Aorta (tissue), 5 donors: ENCODE measurements around the gene GDF2. TPM values are rescaled to one million over a fixed set of nuclear protein-coding genes. Genes with fewer than 3 reads are reported as not detected.

Experiments used
- ATAC-seq: fragments of 200-7000 bp; cut with Tn5 transposase; one replicate; pipeline ENCODE4 v1.9.1; 2022; ENCODE audit warnings: moderate library complexity; ENCODE audit not compliant: low FRiP score
- DNase-seq, 2 donors: peaks; one replicate each; pipeline ENCODE4 v3.0.0-alpha.2; 2020
- H3K27ac ChIP-seq, 2 donors: one replicate each; pipeline ENCODE4 v1.5.1; 2013; ENCODE audit warnings: low read length in 2 of 2, mild to moderate bottlenecking in 2 of 2, moderate library complexity in 2 of 2, control low read depth in 1 of 2, inconsistent platforms in 1 of 2, low read depth in 1 of 2
- H3K27me3 ChIP-seq, 2 donors: one replicate each; pipeline ENCODE4 v1.6.1; 2013; ENCODE audit warnings: control low read depth in 1 of 2, low read length in 1 of 2, mild to moderate bottlenecking in 1 of 2, moderate library complexity in 1 of 2; ENCODE audit not compliant: insufficient read depth in 2 of 2, control insufficient read depth in 1 of 2
- H3K36me3 ChIP-seq, 2 donors: one replicate each; pipeline ENCODE4 v1.6.1; 2013; ENCODE audit warnings: control low read depth in 1 of 2, low read length in 1 of 2, mild to moderate bottlenecking in 1 of 2; ENCODE audit not compliant: insufficient read depth in 2 of 2, control insufficient read depth in 1 of 2
- H3K4me1 ChIP-seq, 2 donors: one replicate each; pipeline ENCODE4 v1.6.1; 2013; ENCODE audit warnings: low read length in 2 of 2, control low read depth in 1 of 2, mild to moderate bottlenecking in 1 of 2, moderate library complexity in 1 of 2; ENCODE audit not compliant: insufficient read depth in 2 of 2, control insufficient read depth in 1 of 2
- H3K4me3 ChIP-seq, 2 donors: one replicate each; pipeline ENCODE4 v1.5.1; 2013; ENCODE audit warnings: low read length in 2 of 2, control low read depth in 1 of 2, mild to moderate bottlenecking in 1 of 2
- H3K9me3 ChIP-seq: one replicate; pipeline ENCODE4 v1.6.1; 2013; ENCODE audit warnings: mild to moderate bottlenecking, low read length; ENCODE audit not compliant: control insufficient read depth
- WGBS, 2 donors: extraction: QIAGEN DNeasy Blood & Tissue Kit; methylation state at CpG; one replicate each; pipeline ENCODE4 v1.1.7; 2013; 5-methylcytosine and 5-hydroxymethylcytosine counted together
- intact Hi-C, 2 donors: fragments of 100-400 bp; cut with DNase I; formaldehyde crosslinking; loops; one replicate each; pipeline versions ENCODE4 v1.14.2 to v1.15.0; 2022
- long read RNA-seq, 2 donors: library from polyadenylated mRNA; unstranded; transcript quantifications; one replicate each; pipeline ENCODE4 v2.0.0, GENCODE V29; 2020 to 2021
- polyA plus RNA-seq, 2 donors: library from polyadenylated mRNA; stranded (reverse); fragments of 200-250 nt; gene quantifications; one replicate each; pipeline ENCODE4 v1.2.3, GENCODE V29; 2013
- total RNA-seq, 2 donors: library from RNA; stranded (reverse); fragmentation: NEBNext Ultra II Directional; extraction: Animal tissue kit (Norgen Biotek cat#: 25700); gene quantifications; one replicate each; pipeline ENCODE4 v1.2.1, GENCODE V29; 2021
- donor health status: healthy with polysubstance abuse.
- donor health status: Bipolar disorder and iron deficiency.
- donor health status: DM: no; HTN: no; CAD: no.
- donor health status: DM: no; HTN: no; CAD: no.
- donor health status: DM: yes; HTN: yes; CAD: no.

Gene GDF2
- total RNA-seq (not detected), polyA plus RNA-seq (not detected)
- long read RNA-seq, donor 1: 0 reads
- long read RNA-seq, donor 2: 0 reads

DNA sequence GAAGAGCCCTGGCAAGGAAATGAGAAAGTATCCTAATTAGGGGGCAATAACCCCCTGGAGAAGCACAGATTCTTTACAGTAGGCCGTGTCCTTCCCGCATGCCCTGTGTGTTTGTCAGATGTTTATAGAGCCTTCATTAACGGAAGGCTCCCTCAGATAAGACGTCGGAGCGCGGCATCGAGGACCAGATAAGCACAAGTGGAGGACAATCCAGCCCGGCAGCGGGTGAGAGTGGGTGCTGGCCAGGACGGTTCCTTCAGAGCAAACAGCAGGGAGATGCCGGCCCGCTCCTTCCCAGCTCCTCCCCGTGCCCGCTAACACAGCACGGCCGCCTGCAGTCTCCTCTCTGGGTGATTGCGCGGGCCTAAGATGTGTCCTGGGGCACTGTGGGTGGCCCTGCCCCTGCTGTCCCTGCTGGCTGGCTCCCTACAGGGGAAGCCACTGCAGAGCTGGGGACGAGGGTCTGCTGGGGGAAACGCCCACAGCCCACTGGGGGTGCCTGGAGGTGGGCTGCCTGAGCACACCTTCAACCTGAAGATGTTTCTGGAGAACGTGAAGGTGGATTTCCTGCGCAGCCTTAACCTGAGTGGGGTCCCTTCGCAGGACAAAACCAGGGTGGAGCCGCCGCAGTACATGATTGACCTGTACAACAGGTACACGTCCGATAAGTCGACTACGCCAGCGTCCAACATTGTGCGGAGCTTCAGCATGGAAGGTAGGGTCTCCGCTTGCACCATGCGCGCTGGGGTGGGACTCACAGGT lies at the start of gene GDF2:
TSS of gene GDF2 (plus strand) at position 155 of the 762 bp plus-strand sequence. CDS start at position 370, 215 bp downstream.
- no peak within 1 kb of the TSS for H3K4me3 ChIP-seq
- no peak within 1 kb of the TSS for H3K27ac ChIP-seq
- WGBS, 2 donors: 92 to 94% methylated on average over 34 to 35 of the region's 35 CpGs
- no peaks in the 10 kb centered on the region for H3K27me3 ChIP-seq
- no peak for ATAC-seq
- DNase-seq: peak in 1 of 2 donors; percentile 69
- no peaks in the 10 kb centered on the region for H3K9me3 ChIP-seq
- no peaks in the 10 kb centered on the region for H3K36me3 ChIP-seq
- intact Hi-C loops: no loop called here
- H3K4me1 ChIP-seq: no peaks in the 10 kb centered on the region

DNA sequence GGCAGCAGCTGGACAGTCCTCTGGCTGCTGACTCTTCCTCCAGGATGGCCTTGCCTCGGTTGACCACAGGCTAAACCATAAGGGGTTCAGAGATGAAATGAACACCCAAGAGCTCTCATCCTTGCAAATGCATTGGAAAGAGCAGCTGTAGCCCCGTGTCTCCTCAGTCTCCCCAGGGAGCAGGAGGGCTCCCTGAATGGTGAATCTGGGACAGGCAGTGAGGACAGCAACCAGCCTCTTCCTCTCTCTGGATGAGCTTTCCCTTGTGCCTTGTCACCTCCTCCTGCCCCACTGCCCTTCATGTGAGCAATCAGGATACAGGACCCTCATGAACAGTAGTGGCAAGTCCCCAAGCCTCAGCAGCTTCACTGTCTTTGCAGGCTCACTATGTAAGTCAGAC lies 46.2 kb upstream of the GDF2 start:
- Histone ChIP-seq H3K27me3 (no peaks in the 10 kb centered on the region), H3K36me3 (no peaks in the 10 kb centered on the region), H3K4me1 (no peaks in the 10 kb centered on the region), H3K9me3 (no peaks in the 10 kb centered on the region), H3K27ac (no peak overlapping the region), H3K4me3 (no peak overlapping the region)
- DNase-seq: no peak
- no peak for ATAC-seq
- intact Hi-C loops: no loop called here
- WGBS, 2 donors: 73 to 90% methylated on average over 2 of the region's 2 CpGs

DNA sequence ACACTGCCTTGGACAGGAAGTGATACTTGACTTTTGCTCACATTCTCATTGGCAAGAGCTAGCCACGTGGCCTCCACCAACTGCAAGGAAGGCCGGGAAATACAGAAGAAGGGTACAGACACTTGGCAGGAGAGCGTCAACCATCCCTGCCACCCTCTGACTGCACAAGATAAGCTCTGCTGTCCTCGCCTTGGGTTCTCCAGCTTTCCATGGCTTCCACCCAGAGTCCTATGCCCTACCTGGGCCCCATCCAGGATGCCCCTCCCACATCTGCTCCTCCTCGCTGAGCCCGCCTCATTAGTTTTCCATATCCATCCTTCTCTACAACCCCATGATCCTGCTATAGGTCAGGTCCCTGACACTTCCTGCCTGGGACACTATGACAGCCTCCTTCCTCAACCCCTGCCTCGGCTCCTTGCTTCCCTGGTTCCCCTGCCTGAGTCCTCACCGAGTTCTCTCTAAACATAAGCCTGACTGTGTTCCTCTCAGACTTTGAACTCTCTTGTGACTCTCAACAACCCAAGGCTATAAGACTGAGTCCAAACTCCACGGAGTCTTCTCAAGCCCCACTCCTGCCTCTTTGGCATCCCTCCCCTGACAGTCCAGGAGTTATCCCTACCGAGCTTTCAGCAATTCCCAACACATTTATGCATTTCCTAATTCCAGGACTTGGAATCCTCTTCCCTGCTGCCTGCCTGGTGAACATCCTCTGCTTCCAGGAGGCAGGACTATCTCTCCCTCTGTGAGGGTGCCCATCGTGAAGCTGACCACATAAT lies 45.5 kb upstream of the GDF2 start:
- H3K36me3 ChIP-seq: no peaks in the 10 kb centered on the region
- no peaks in the 10 kb centered on the region for H3K27me3 ChIP-seq
- no peak overlapping the region for H3K4me3 ChIP-seq
- WGBS, 2 donors: 95 to 96% methylated on average over 11 of the region's 11 CpGs
- no peaks in the 10 kb centered on the region for H3K9me3 ChIP-seq
- no peak for ATAC-seq
- intact Hi-C loops: no loop called here
- no peaks in the 10 kb centered on the region for H3K4me1 ChIP-seq
- H3K27ac ChIP-seq: no peak overlapping the region
- no peak for DNase-seq

DNA sequence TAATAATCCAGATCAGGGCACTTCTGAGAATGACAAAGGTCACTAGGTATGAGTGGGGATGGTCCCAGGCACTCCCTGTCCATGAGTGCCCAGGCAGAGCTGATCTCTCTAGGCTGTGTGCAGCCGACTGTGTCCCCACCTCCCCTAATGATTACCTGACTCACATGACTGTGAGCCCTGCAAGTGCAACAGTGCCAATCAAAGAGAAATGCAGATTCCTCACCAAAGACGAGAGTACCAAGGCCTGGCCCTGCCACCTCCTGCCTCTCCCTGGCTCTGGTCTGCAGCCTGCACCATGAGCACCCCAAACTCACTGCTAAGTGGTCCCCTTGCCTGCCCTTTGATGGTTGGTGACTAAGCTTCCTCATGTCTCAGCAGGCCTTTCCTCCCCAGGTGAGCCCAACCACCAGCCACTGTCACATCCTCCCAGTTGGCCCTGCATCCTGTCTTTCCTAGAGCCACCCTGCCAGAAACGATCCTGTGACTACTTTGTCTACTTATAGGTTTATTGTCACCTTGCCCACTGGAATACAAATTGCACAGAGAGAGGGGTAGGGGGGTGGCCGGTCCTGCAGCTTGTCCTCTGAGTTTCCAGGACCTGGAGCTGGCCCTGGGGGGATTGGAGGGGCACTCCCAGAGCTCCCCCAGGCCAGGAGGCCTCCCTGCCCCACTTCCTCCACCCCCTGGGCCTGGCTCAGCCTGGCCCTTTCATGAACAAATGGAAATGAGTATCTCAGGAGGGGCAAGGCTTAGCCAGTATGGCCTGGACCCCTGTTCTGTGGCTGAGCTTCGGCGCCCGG lies 44.7 kb upstream of the GDF2 start:
- Histone ChIP-seq H3K27ac (no peak overlapping the region), H3K4me3 (no peak overlapping the region), H3K27me3 (no peaks in the 10 kb centered on the region), H3K36me3 (no peaks in the 10 kb centered on the region), H3K9me3 (no peaks in the 10 kb centered on the region), H3K4me1 (no peaks in the 10 kb centered on the region)
- intact Hi-C loops: no loop called here
- WGBS, 2 donors: 74 to 79% methylated on average over 7 of the region's 7 CpGs
- DNase-seq (no peak), ATAC-seq (no peak)

DNA sequence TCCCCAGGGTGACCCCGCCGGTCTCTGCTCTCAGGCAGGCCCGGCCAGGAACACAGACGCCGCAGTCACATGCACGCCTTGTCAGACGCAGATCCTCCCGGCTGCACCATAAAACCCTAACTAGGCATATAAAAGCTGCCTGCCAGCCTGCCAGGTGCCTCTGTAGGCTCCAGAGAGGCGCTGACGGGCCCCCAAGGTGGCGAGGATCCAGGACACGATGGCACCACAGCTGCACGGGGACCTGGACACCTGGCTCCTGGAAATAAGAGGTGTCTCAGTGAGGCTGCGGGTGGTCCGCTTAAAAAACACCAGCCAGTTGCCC lies 44.1 kb upstream of the GDF2 start:
- H3K27ac ChIP-seq: no peak overlapping the region
- DNase-seq (no peak), ATAC-seq (no peak)
- no peak overlapping the region for H3K4me3 ChIP-seq
- H3K27me3 ChIP-seq: no peaks in the 10 kb centered on the region
- no peaks in the 10 kb centered on the region for H3K36me3 ChIP-seq
- 92 to 93% methylated on average over 15 of the region's 15 CpGs for WGBS, 2 donors
- intact Hi-C loops: no loop called here
- no peaks in the 10 kb centered on the region for H3K4me1 ChIP-seq
- H3K9me3 ChIP-seq: no peaks in the 10 kb centered on the region

DNA sequence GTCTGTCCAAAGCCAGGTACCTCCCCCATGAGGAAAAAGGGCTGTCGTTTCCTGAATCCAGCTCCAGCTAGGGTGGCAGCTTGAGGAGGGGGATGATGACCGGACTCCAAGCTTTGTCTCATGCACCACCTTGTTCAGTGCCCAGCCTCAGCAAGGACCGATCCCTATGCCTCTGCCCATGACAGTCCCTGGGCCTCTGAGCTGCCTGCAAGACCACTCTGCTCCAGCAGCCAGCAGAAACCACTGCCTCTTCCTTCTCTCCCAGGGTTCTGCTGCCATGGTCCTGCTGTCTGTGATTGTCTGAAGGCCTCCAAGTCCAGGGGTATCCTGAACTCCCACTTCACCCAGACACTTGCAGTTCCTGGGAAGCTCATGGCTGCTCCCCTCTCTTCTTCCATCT lies 43.5 kb upstream of the GDF2 start:
- intact Hi-C loops: no loop called here
- WGBS, 2 donors: 91 to 94% methylated on average over 3 of the region's 3 CpGs

DNA sequence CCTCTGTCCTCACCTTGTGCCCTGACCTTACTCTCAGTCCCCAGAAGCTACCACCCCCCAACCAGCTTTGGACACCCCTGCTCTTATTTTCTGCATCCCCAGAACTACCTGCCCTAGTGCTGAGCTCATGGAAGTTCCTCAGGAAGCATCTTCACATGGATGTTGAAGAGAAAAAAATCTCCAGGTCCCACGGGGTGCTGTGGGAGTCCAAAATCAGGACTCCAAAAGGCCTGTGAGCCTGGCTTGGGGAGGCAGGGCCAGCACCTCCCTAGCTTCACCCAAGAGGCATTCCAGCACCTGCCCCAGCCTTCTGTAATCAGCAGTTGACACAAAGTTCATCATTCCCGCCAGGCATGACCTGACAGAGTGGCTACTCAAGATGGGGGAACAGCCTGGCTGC lies 43.0 kb upstream of the GDF2 start:
- no peak overlapping the region for H3K27ac ChIP-seq
- no peak overlapping the region for H3K4me3 ChIP-seq
- intact Hi-C loops: no loop called here
- DNase-seq: no peak
- H3K4me1 ChIP-seq: no peaks in the 10 kb centered on the region
- ATAC-seq: no peak
- WGBS, 2 donors: 94 to 98% methylated on average over 2 of the region's 2 CpGs
- no peaks in the 10 kb centered on the region for H3K9me3 ChIP-seq
- H3K27me3 ChIP-seq: no peaks in the 10 kb centered on the region
- no peaks in the 10 kb centered on the region for H3K36me3 ChIP-seq

More for the DNA sequence above, 43.5 kb upstream of the GDF2 start:
- Histone ChIP-seq H3K4me3 (no peak overlapping the region), H3K9me3 (no peaks in the 10 kb centered on the region), H3K27ac (no peak overlapping the region), H3K4me1 (no peaks in the 10 kb centered on the region), H3K36me3 (no peaks in the 10 kb centered on the region), H3K27me3 (no peaks in the 10 kb centered on the region)
- DNase-seq (no peak), ATAC-seq (no peak)

DNA sequence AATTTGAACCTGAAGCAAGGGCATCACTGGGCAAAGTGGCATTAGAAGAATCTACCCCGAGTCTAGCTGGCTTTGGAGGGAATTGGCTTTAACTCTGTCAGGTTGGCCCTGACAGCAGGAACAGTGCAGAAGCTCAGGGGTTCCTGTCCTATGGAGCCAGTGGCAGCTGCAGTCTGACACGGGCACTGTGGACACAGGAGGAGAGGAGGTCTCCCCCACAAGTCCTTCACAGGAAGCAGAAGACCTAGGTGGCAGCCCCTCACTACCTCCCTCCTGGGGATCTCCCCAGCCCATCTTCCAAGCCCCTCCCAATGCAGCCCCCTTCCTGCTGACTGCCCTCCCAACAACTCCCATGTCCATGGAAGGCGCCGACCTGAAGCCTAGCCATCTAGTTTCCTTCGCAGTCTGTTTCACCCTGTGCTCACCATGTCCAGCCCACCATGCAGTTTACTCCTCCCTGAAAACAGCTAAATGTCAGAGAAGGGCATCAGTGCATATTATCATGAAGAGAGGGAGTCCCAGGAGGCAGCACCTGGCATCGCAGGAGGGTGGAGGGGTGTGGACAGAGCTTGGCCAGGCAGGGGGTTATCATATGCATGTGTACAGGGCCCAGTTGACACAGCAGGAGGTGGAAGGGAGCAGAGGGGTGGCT lies 40.1 kb upstream of the GDF2 start:
- WGBS, 2 donors: 87 to 89% methylated on average over 6 of the region's 6 CpGs
- Histone ChIP-seq H3K9me3 (no peaks in the 10 kb centered on the region), H3K4me1 (no peaks in the 10 kb centered on the region), H3K27me3 (no peaks in the 10 kb centered on the region), H3K27ac (no peak overlapping the region), H3K4me3 (no peak overlapping the region), H3K36me3 (no peaks in the 10 kb centered on the region)
- ATAC-seq (no peak), DNase-seq (no peak)
- intact Hi-C loops: no loop called here
